SK-N-MC (cell line): ENCODE results near the gene FBXL7.

ENCODE experiments used
- EZH2 ChIP-seq: fragments of 200-600 bp; sonication (generic); IDR thresholded peaks from one replicate; pipeline ENCODE4 v1.6.1; 2017; ENCODE audit warnings: antibody characterized with exemption
- POLR2AphosphoS5 ChIP-seq: IDR thresholded peaks from 2 replicates; pipeline ENCODE4 v1.6.1; 2012; ENCODE audit warnings: mild to moderate bottlenecking, low read depth, low read length, borderline replicate concordance

GRCh38 chr5:15798006-15798405 is 298.0 kb downstream of the FBXL7 start:
- no peak for TF ChIP-seq EZH2
- TF ChIP-seq POLR2AphosphoS5: no peak
